Measurements from ENCODE around the gene RIC1. TPM values are rescaled to one million over a fixed set of nuclear protein-coding genes. Genes with fewer than 3 reads are reported as not detected.
A peak's percentile ranks its signal among the peaks of the same experiment; 100 is the strongest.
"Not testable (repeated sequence)": the region's sequence is repeated elsewhere in the genome, so short reads cannot be mapped to it uniquely, and the experiment has no call there.

RIC1 gene
- total RNA-seq (10 to 100 TPM; 22.2 to 29.9 (median 22.9) TPM), total RNA-seq (40.1 to 85.4 (median 56.8) reads per million in 29 experiments)
- total RNA-seq (2013): 24.7 TPM

GRCh38 chr9:5628530-5629311 is at the start of gene RIC1:
Gene RIC1 (plus strand): TSS chr9:5629107. CDS start chr9:5629310, 203 bp downstream.
- Mint-ChIP-seq H3K4me1 (peaks cover 64 to 75% (median 69%) of the 10 kb centered on the region in 3 donors), H3K27ac (peak within 1 kb of the TSS; percentile 98 to 99), H3K27me3 (no peaks in the 10 kb centered on the region), H3K36me3 (peaks cover 4% of the 10 kb centered on the region), H3K4me3 (peak within 1 kb of the TSS; percentile 99 to 100 (median 99)), H3K9me3 (no peaks in the 10 kb centered on the region)
- no peaks in the 10 kb centered on the region for H3K9me3 ChIP-seq
- peak within 1 kb of the TSS; percentile 79 to 81 for H3K4me3 ChIP-seq (ENCODE audit: control insufficient read depth in 1 of 2, extremely low read depth in 1 of 2, low read length in 1 of 2)
- peaks cover 30 to 40% of the 10 kb centered on the region in 2 experiments for H3K4me1 ChIP-seq (ENCODE audit: control insufficient read depth in 1 of 2, extremely low read depth in 1 of 2, insufficient read depth in 2 of 2, low read length in 2 of 2)
- H3K27me3 ChIP-seq (replicated peaks in 1 of 2; ENCODE audit: control insufficient read depth in 2 of 2, extremely low read depth in 1 of 2, insufficient read depth in 2 of 2, low read length in 1 of 2): no peaks in the 10 kb centered on the region
- ChIA-PET CTCF (interaction anchor here (0.6 to 2.5 kb wide), 11 partner anchors 9 to 445 kb away, joined by 3 to 18 read pairs (median 4); partner anchors contain the start of genes CD274 (in 1 of the 2), ERMP1 (in 1 of the 2) and PLGRKT (in 1 of the 2)), POLR2A (interaction anchor here (0.6 to 1.2 kb wide), 12 partner anchors 19 to 641 kb away, joined by 3 to 14 read pairs (median 4); partner anchors contain the start of gene PLGRKT (in 2 of the 2))
- H3K27ac ChIP-seq (ENCODE audit: low read length): peak within 1 kb of the TSS; percentile 78
- no peaks in the 10 kb centered on the region for H3K36me3 ChIP-seq (ENCODE audit: control insufficient read depth in 2 of 2, extremely low read depth in 1 of 2, insufficient read depth in 1 of 2, low read length in 1 of 2)
- DNase-seq (peak; percentile 76 to 94 (median 85)), ATAC-seq (replicated peaks in 1 of 4) (peak; percentile 86 to 91 (median 86))
- 0% methylated on average over 67 of the region's 84 CpGs for WGBS (ENCODE audit: insufficient coverage)

DNA sequence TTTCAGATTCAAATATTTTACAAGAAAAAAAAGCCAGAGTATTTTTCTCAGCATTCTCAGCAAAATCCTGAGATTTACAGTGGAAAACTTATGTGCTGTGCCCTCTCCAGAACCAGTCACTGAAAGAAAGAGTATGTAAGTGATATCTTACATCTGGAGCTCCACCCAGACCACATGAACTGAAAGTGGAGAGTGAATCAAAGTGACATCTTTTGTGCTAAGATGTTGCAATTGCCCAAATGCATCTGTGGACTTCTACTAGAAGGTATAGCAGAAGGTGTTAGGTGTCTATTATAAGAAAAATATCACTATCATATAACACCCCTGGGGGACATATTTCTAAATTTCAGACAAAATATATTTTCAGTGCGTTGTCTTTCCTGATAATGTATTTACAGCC is 49.0 kb upstream of the RIC1 start:
- Mint-ChIP-seq H3K9me3 (no peaks in the 10 kb centered on the region), H3K4me1 (peaks cover 26 to 43% (median 39%) of the 10 kb centered on the region in 3 donors), H3K27me3 (no peaks in the 10 kb centered on the region), H3K36me3 (peaks cover 3% of the 10 kb centered on the region), H3K4me3 (no peak overlapping the region), H3K27ac (no peak overlapping the region)
- Histone ChIP-seq H3K9me3 (no peaks in the 10 kb centered on the region), H3K27ac (ENCODE audit: low read length) (no peak overlapping the region), H3K4me3 (ENCODE audit: control insufficient read depth in 1 of 2, extremely low read depth in 1 of 2, low read length in 1 of 2) (no peak overlapping the region), H3K27me3 (replicated peaks in 1 of 2; ENCODE audit: control insufficient read depth in 2 of 2, extremely low read depth in 1 of 2, insufficient read depth in 2 of 2, low read length in 1 of 2) (no peaks in the 10 kb centered on the region), H3K4me1 (ENCODE audit: control insufficient read depth in 1 of 2, extremely low read depth in 1 of 2, insufficient read depth in 2 of 2, low read length in 2 of 2) (peaks cover 4 to 6% of the 10 kb centered on the region in 2 experiments), H3K36me3 (ENCODE audit: control insufficient read depth in 2 of 2, extremely low read depth in 1 of 2, insufficient read depth in 1 of 2, low read length in 1 of 2) (no peaks in the 10 kb centered on the region)
- POLR2A ChIA-PET: no interaction called here
- ATAC-seq (replicated peaks in 1 of 4) (no peak), DNase-seq (no peak)
- WGBS (ENCODE audit: insufficient coverage): no CpG with 5 or more reads among the region's 1 CpG
- CTCF ChIA-PET: interaction anchor here in 1 of 2 donors (0.6 kb wide), 1 partner anchor 10 kb away, joined by 3 read pairs; no protein-coding TSS in a partner anchor

GRCh38 chr9:5580650-5581049 is 48.3 kb upstream of the RIC1 start:
- H3K4me3 ChIP-seq (ENCODE audit: control insufficient read depth in 1 of 2, extremely low read depth in 1 of 2, low read length in 1 of 2): no peak overlapping the region
- no peak overlapping the region for H3K27ac Mint-ChIP-seq
- H3K27me3 ChIP-seq (replicated peaks in 1 of 2; ENCODE audit: control insufficient read depth in 2 of 2, extremely low read depth in 1 of 2, insufficient read depth in 2 of 2, low read length in 1 of 2): no peaks in the 10 kb centered on the region
- H3K27ac ChIP-seq (ENCODE audit: low read length): no peak overlapping the region
- H3K27me3 Mint-ChIP-seq: no peaks in the 10 kb centered on the region
- peaks cover 3% of the 10 kb centered on the region for H3K36me3 Mint-ChIP-seq
- POLR2A ChIA-PET: no interaction called here
- DNase-seq (no peak), ATAC-seq (replicated peaks in 1 of 4) (no peak)
- peaks cover 4 to 10% of the 10 kb centered on the region in 2 experiments for H3K4me1 ChIP-seq (ENCODE audit: control insufficient read depth in 1 of 2, extremely low read depth in 1 of 2, insufficient read depth in 2 of 2, low read length in 2 of 2)
- H3K9me3 Mint-ChIP-seq: no peaks in the 10 kb centered on the region
- no peaks in the 10 kb centered on the region for H3K36me3 ChIP-seq (ENCODE audit: control insufficient read depth in 2 of 2, extremely low read depth in 1 of 2, insufficient read depth in 1 of 2, low read length in 1 of 2)
- CTCF ChIA-PET: interaction anchor here (0.5 to 0.6 kb wide), 2 partner anchors 649 to 1170 kb away, joined by 3 to 4 read pairs; no protein-coding TSS in a partner anchor
- no peak overlapping the region for H3K4me3 Mint-ChIP-seq
- H3K4me1 Mint-ChIP-seq: peaks cover 30 to 49% (median 45%) of the 10 kb centered on the region in 3 donors
- H3K9me3 ChIP-seq: no peaks in the 10 kb centered on the region
- 92% methylated on average over 3 of the region's 3 CpGs for WGBS (ENCODE audit: insufficient coverage)

GRCh38 chr9:5581706-5582105 is 47.2 kb upstream of the RIC1 start:
- H3K4me3 Mint-ChIP-seq: not testable (repeated sequence)

DNA sequence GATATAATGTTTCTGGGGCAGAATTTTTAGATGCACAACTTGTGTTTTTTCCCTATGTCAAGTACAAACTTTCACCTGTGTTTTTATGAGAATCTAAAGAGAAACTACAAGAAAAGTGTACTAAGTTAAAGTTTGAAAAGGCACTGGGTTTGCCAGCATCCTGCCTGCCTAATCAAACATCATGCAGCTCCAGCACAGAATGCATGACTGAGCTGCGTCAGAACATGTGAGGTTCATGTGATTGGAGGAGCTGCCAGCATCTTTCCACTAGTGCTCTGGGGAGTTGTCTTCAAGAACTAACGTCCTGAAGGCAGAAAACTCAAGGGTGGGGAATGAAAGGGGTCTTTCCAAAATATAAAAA is 46.1 kb upstream of the RIC1 start:
- H3K27ac Mint-ChIP-seq: peak overlapping the region; percentile 77 to 79
- H3K27ac ChIP-seq (ENCODE audit: low read length): peak overlapping the region; percentile 19

More at GRCh38 chr9:5581706-5582105, 47.2 kb upstream of the RIC1 start:
- WGBS (ENCODE audit: insufficient coverage): no CpG with 5 or more reads among the region's 2 CpGs
- H3K36me3 Mint-ChIP-seq; H3K27ac ChIP-seq (ENCODE audit: low read length); H3K4me3 ChIP-seq (ENCODE audit: control insufficient read depth in 1 of 2, extremely low read depth in 1 of 2, low read length in 1 of 2); H3K27me3 ChIP-seq (replicated peaks in 1 of 2; ENCODE audit: control insufficient read depth in 2 of 2, extremely low read depth in 1 of 2, insufficient read depth in 2 of 2, low read length in 1 of 2); CTCF ChIA-PET; DNase-seq; H3K9me3 Mint-ChIP-seq; ATAC-seq (replicated peaks in 1 of 4); H3K27me3 Mint-ChIP-seq; H3K9me3 ChIP-seq; H3K36me3 ChIP-seq (ENCODE audit: control insufficient read depth in 2 of 2, extremely low read depth in 1 of 2, insufficient read depth in 1 of 2, low read length in 1 of 2); H3K27ac Mint-ChIP-seq: not testable (repeated sequence)
- H3K4me1 ChIP-seq (ENCODE audit: control insufficient read depth in 1 of 2, extremely low read depth in 1 of 2, insufficient read depth in 2 of 2, low read length in 2 of 2): peaks cover 12 to 15% of the 10 kb centered on the region in 2 experiments
- H3K4me1 Mint-ChIP-seq: peaks cover 41 to 60% (median 55%) of the 10 kb centered on the region in 3 donors
- POLR2A ChIA-PET: interaction anchor here (0.6 to 1.4 kb wide), 3 partner anchors 19 to 131 kb away, joined by 3 to 4 read pairs (median 3); partner anchors contain the start of gene CD274 (in 1 of the 2)

DNA sequence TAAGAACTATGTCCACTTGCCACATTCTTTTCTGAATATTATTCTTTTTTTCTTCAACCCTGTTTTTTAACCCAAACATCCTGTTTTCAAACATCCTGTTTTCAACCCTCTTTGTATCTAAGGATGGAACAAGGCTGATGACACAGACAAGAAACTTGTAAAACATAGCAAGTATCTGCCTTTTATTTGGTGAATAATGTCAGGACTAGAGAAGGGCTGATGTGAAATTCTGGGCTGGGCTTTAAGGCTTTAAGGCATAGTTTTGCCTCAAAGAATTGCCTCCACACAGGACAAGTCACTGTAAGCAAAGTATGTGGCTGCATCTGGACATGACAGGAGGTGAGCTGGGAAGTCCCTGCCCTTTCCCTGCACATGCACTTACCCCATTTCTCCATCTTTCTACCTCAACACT is 42.5 kb upstream of the RIC1 start:
- DNase-seq (peak in 3 of 35 experiments; percentile 5 to 42 (median 29)), ATAC-seq (replicated peaks in 1 of 4) (peak; percentile 68 to 73 (median 71))
- no peaks in the 10 kb centered on the region for H3K36me3 ChIP-seq (ENCODE audit: control insufficient read depth in 2 of 2, extremely low read depth in 1 of 2, insufficient read depth in 1 of 2, low read length in 1 of 2)
- H3K9me3 Mint-ChIP-seq: no peaks in the 10 kb centered on the region
- peak overlapping the region; percentile 11 to 37 (median 18) for H3K4me3 Mint-ChIP-seq
- H3K4me3 ChIP-seq (ENCODE audit: control insufficient read depth in 1 of 2, extremely low read depth in 1 of 2, low read length in 1 of 2): no peak overlapping the region
- CTCF ChIA-PET: interaction anchor here (0.7 to 3.0 kb wide), 7 partner anchors 14 to 143 kb away, joined by 3 to 21 read pairs (median 5); partner anchors contain the start of genes CD274 (in 1 of the 2) and RIC1 (in 1 of the 2)
- peak overlapping the region; percentile 79 for H3K27ac ChIP-seq (ENCODE audit: low read length)
- H3K27ac Mint-ChIP-seq: peak overlapping the region; percentile 98 to 99
- no peaks in the 10 kb centered on the region for H3K27me3 Mint-ChIP-seq
- peaks cover 45 to 60% (median 52%) of the 10 kb centered on the region in 3 donors for H3K4me1 Mint-ChIP-seq
- H3K9me3 ChIP-seq: no peaks in the 10 kb centered on the region
- H3K36me3 Mint-ChIP-seq: no peaks in the 10 kb centered on the region
- POLR2A ChIA-PET: interaction anchor here in 1 of 2 donors (1.1 kb wide), 1 partner anchor 137 kb away, joined by 3 read pairs; no protein-coding TSS in a partner anchor
- H3K4me1 ChIP-seq (ENCODE audit: control insufficient read depth in 1 of 2, extremely low read depth in 1 of 2, insufficient read depth in 2 of 2, low read length in 2 of 2): peaks cover 21 to 28% of the 10 kb centered on the region in 2 experiments
- H3K27me3 ChIP-seq (replicated peaks in 1 of 2; ENCODE audit: control insufficient read depth in 2 of 2, extremely low read depth in 1 of 2, insufficient read depth in 2 of 2, low read length in 1 of 2): no peaks in the 10 kb centered on the region

More for the DNA sequence above, 46.1 kb upstream of the RIC1 start:
- Histone ChIP-seq H3K9me3 (no peaks in the 10 kb centered on the region), H3K36me3 (ENCODE audit: control insufficient read depth in 2 of 2, extremely low read depth in 1 of 2, insufficient read depth in 1 of 2, low read length in 1 of 2) (no peaks in the 10 kb centered on the region), H3K4me1 (ENCODE audit: control insufficient read depth in 1 of 2, extremely low read depth in 1 of 2, insufficient read depth in 2 of 2, low read length in 2 of 2) (peaks cover 21 to 26% of the 10 kb centered on the region in 2 experiments), H3K4me3 (ENCODE audit: control insufficient read depth in 1 of 2, extremely low read depth in 1 of 2, low read length in 1 of 2) (no peak overlapping the region), H3K27me3 (replicated peaks in 1 of 2; ENCODE audit: control insufficient read depth in 2 of 2, extremely low read depth in 1 of 2, insufficient read depth in 2 of 2, low read length in 1 of 2) (no peaks in the 10 kb centered on the region)
- Mint-ChIP-seq H3K4me3 (peak overlapping the region in 1 of 3 donors; percentile 6), H3K4me1 (peaks cover 51 to 69% (median 66%) of the 10 kb centered on the region in 3 donors), H3K36me3 (no peaks in the 10 kb centered on the region), H3K9me3 (no peaks in the 10 kb centered on the region), H3K27me3 (no peaks in the 10 kb centered on the region)
- ChIA-PET CTCF (interaction anchor here (0.6 to 2.8 kb wide), 6 partner anchors 11 to 396 kb away, joined by 3 to 11 read pairs (median 3); partner anchors contain the start of gene CD274 (in 1 of the 2)), POLR2A (interaction anchor here (0.8 to 1.4 kb wide), 4 partner anchors 23 to 132 kb away, joined by 3 to 4 read pairs (median 3); partner anchors contain the start of gene CD274 (in 1 of the 2))
- DNase-seq (peak in 32 of 35 experiments; percentile 10 to 75 (median 44)), ATAC-seq (replicated peaks in 1 of 4) (peak; percentile 73 to 89 (median 78))
- 17% methylated on average over 1 of the region's 2 CpGs for WGBS (ENCODE audit: insufficient coverage)

All from T-cell (primary cell).